LHCN-M2 (cell line): ENCODE results near the gene MINDY4. TPM values are rescaled to one million over a fixed set of nuclear protein-coding genes. Genes with fewer than 3 reads are reported as not detected.

Experiments
- DNase-seq: peaks from one replicate; pipeline ENCODE4 v3.0.0-alpha.2; 2012; ENCODE audit warnings: low read depth
- total RNA-seq: library from RNA; depleted of rRNA; stranded (reverse); fragments of >200 nt; gene quantifications from 2 replicates; pipeline ENCODE4 v1.2.3, GENCODE V29; 2014

The MINDY4 gene
- total RNA-seq, 1 experiment from 2014 or later: 3.7 TPM

DNA sequence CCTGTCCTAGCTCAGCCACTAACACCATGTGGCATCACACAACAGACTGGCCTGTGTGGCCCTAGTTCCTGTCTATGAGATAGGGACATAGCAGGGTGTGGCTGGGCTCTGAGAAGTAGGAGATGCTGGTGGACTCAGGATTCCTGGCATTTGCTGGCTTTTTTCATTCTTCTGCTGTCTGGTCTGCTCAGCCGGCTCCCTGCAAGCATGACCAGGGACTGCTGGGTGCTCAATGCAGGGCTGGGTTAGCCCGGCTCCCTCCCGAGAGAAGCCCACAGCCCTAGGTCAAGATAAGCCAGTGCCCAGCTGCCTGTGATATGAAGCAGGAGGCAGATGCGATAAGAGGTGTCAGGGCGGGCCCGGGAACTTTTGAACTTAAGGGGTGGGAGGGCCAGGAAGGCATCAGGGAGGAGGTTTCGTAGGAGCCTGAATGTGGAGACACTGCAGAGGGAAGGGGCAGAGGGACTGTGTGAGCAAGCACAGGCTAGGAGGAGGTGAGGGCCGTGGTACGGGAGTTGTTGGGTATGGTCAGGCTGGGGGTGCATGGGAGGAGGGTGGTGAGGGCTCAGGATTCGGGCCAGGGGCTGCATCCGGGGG lies 143.9 kb downstream of the MINDY4 start:
- no peak for DNase-seq

DNA sequence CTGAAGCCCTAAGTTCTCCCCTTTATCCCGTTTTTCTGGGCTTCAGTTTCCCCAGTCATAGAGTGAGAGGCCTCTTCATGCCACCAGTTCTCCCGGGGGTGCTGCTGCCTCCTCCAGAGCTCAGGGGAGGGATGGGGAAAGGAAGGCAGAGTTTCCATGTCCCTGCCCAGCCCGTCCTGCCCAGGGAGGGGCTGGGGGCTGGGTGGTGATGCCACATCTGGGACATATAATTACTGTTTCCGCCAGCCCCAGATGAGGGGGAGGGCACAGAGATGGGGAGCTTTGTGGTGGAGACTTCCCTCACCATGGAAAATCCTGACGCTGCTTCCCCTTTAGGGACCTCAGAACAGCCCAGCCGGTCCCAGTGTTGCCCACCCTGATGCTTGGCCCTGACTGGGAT lies 144.5 kb downstream of the MINDY4 start:
- no peak for DNase-seq

DNA sequence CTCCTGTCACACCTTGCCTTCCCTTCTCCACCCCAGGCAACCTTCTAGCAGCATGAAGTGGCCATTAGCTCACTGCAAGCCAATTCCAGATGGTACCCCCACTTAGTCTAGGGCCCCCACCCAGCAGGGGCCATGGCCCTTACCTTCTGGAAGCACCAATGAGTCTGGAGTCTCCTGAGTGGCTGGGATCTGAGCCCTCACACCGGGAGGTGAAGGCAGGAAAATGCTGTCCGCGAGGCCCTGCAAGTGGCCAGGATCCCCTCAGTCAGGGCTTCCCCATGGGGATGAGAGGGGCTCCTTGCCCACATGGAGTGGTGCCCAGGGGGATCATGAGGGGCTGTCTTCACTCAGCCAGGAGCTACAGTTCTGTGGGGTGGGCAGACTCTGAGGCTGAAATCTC lies 145.0 kb downstream of the MINDY4 start:
- no peak for DNase-seq

DNA sequence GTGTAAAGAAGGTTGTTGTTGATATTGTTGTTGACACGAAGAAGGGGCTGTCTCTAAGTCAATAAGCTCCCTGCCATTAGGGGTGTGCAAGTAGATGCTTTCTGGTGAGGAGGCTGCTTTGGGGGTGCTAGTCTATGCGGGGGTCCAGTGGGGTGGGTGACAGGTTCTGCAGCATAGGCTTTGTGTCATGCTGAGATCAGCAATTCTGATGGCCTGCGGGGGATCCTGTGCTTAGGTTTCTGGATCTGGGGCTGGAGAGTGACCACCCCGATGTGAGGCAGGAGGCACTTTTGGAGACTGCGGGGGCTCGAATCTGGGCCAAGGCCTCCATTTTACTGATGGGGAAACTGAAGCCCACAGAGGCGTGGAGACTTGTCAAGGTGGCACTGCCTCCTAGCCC lies 145.6 kb downstream of the MINDY4 start:
- DNase-seq: no peak

DNA sequence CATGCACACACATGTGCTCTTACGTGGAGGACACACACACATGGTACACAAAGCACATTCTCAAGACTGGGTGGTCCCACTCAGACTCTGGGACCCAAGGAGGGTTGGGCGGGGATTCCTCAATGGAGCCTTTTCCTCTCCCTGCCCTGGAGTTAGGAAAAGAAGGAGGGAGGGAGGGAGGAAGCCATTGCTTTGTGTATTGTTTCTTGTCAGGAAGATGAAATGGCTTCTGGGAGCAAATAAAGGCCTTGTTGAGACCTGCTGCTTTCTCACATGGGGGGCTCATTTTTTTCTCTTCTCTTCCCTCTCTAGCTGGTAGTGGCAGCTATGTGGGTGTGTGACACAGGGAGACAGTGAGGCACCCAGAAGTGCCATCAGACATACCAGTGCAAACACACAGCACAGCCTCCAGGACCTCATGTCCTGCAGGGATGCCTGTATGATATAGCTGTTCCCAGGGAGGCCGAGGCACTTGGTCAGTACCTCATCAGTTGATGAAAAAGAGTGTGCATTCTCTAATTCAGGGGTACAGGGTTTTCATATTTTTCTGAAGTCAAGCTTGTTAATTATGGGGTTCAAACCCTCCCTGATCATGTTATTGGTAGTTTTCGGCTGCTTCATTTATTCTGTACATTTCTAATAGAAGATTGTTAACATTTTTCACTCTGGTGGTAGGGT lies 146.1 kb downstream of the MINDY4 start:
- DNase-seq: no peak

DNA sequence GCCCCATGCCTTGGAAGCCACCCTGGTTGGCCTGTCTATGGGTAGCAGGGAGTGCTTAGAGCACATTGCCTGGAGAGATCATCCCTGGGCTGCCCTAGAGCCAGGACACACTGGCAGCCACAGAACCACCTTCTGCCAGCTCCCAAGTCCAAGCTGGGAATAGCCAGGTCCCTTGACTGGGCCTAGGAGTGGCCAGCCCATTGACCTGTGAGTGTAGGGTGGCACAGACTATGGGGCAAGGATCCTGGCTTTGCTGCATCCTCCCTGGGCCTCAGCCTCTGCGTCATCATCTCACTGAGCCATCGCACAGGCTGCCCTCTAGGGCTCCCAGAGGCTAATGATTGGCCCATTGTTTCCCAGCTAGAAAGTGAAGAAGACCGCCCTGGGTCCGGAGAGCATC lies 147.5 kb downstream of the MINDY4 start:
- no peak for DNase-seq

DNA sequence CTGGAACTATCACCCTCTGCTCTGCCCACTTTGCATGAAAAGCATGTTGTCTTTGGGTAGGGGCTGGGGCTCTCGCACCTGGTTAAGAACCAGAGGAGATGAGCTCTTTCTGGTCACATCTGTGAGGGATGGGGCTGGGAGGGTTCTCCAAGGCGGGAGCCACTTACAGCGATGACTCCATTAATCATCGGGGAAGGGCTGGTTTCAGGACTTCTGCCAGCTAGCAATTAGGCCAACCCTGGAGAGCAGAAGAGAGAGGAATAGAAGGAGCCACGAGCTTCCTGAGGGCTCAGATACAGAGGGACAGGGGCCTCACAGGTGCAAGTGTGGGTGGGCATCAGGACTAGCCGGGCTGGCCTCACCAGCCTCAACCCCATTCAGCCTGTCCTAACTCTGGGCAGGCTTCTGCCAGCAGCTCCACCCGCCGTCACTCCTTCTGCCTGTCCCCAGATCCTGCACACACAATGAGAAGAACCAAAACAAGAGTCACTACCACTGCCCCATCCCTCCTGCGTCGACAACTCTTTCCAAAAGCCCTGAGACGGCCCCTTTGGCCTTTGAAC lies 148.9 kb downstream of the MINDY4 start:
- no peak for DNase-seq

DNA sequence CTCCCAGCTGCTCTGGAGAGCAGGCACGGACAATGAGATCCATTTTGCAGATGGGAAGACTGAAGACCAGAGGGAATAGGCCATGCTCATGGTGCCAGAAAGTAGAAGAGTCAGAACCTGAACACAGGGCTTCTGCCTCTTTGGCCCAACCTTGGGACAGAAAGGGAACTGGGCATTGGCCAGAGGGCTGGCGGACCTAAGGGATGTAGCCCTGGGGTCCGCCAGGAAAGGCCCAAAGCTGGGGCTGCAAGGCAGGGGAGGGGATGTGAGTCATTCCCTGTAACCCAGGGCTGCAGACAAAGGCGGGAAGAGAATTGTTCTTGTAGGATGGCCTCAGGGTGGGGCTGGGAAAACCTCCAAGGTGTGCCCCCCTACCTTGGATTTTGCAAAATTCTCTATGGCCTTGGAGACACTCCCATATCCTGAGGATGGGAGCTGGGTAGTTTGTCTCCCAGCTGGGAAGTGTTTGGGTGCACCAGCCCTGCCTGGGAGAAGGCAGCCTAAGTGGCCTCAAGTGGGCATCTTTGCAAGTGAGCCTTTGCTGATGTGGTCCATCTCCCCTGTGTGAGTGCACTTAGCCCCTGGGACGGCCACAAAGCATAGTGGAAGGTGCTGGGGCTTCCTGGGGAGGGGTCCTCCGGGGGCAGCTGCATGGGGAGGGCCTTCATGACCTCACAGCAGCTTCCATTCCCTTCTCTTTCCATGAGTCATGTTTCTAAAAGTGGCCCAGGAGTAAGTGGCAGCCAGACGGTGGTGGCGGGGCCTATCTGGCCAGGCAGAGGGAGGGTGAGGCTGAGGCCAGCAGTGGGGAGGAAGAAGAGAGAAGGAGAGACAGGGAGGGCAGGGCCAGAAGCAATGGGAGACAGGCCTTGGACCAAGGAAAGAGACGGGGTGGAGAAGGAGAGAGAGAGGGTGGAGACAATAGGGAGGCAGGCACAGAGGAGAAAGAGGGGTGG lies 149.6 kb downstream of the MINDY4 start:
- peak; percentile 48 for DNase-seq

DNA sequence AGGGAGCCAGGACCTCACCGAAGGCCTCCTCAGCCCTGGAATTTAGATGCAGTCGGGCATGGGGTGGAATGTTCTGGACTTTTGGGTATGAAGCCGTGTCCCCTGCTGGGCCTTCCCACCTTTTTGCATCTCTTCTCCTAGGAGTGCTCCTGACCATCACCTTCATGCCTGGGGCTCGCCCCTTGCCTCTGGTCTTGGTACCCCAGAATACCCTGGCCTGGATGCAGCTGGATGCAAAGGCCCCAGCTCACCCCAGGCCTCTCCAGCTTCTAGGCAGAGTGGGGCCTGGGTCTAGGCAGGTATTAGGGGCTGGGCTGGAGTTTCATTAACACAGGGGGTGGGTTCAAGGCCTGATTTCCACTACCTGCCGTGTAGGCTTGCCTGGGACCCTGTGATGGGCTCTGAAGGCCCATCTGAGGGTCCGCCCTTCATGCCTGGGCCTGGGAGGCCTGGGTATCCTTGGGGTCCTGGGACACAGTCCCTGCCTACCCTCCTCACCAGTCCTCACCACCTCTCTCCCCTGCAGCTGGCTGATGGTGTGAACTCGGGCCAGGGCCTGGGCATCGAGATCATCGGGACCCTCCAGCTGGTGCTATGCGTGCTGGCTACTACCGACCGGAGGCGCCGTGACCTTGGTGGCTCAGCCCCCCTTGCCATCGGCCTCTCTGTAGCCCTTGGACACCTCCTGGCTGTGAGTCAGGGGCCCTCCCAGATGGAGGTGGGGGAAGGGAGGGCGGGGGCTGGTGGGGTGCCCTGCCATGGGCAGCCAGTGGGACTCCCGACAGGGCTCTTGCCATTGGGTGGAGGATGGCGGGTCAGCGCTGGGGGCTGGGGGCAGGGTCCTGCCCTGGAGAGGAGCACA lies 150.6 kb downstream of the MINDY4 start:
- no peak for DNase-seq

DNA sequence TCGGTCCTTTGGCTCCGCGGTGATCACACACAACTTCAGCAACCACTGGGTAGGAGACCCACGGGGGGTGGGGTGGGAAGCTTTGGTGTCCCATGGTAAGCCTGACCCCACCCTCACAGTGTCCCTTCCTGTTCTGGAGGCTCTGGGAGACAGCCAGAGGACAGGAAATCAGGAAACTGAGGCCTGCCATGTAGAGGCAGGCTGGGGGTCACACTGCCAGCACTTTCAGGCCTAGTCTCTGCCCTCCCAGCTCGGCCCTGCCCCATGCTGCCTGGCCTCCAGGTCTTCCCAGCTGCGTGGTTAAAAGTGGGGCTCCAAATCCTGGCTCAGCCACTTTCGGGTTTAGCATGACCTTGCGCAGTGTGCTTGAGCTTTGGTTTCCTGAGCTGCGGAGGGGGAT lies 151.4 kb downstream of the MINDY4 start:
- DNase-seq: no peak

DNA sequence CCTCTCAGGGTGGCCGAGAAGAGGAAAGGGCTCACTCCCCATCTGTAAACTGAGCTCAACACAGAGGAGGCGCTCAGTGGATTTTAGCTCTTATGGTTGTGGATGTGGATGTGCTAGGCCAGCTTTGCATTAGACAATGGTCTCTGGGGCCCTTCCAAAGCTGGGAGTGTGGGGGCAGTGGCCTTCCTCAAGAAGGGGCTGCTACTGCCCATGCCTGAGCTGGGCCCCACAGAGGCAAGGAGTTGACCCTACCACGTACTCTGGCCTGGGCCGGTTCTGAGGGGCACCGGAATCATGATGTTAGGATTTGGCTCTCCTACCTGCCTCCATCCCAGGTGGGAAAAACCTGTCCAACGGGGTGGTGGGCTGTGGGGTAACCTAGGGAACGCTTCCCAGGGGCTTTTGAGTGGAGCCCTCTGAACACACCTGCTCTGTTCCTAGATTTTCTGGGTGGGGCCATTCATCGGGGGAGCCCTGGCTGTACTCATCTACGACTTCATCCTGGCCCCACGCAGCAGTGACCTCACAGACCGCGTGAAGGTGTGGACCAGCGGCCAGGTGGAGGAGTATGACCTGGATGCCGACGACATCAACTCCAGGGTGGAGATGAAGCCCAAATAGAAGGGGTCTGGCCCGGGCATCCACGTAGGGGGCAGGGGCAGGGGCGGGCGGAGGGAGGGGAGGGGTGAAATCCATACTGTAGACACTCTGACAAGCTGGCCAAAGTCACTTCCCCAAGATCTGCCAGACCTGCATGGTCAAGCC lies 152.0 kb downstream of the MINDY4 start:
- DNase-seq: no peak

DNA sequence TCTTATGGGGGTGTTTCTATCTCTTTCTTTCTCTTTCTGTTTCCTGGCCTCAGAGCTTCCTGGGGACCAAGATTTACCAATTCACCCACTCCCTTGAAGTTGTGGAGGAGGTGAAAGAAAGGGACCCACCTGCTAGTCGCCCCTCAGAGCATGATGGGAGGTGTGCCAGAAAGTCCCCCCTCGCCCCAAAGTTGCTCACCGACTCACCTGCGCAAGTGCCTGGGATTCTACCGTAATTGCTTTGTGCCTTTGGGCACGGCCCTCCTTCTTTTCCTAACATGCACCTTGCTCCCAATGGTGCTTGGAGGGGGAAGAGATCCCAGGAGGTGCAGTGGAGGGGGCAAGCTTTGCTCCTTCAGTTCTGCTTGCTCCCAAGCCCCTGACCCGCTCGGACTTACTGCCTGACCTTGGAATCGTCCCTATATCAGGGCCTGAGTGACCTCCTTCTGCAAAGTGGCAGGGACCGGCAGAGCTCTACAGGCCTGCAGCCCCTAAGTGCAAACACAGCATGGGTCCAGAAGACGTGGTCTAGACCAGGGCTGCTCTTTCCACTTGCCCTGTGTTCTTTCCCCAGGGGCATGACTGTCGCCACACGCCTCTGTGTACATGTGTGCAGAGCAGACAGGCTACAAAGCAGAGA lies 152.7 kb downstream of the MINDY4 start:
- DNase-seq: no peak

DNA sequence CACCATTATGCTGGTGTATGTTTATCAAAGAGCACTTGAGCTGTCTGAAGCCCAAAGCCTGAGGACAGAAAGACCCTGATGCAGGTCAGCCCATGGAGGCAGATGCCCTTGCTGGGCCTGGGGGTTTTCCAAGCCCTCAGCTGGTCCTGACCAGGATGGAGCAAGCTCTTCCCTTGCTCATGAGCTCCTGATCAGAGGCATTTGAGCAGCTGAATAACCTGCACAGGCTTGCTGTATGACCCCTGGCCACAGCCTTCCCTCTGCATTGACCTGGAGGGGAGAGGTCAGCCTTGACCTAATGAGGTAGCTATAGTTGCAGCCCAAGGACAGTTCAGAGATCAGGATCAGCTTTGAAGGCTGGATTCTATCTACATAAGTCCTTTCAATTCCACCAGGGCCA lies 153.4 kb downstream of the MINDY4 start:
- DNase-seq: no peak

DNA sequence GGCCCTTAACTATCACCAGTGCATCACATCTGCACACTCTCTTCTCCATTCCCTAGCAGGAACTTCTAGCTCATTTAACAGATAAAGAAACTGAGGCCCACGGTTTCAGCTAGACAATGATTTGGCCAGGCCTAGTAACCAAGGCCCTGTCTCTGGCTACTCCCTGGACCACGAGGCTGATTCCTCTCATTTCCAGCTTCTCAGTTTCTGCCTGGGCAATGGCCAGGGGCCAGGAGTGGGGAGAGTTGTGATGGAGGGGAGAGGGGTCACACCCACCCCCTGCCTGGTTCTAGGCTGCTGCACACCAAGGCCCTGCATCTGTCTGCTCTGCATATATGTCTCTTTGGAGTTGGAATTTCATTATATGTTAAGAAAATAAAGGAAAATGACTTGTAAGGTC lies 153.9 kb downstream of the MINDY4 start:
- no peak for DNase-seq

DNA sequence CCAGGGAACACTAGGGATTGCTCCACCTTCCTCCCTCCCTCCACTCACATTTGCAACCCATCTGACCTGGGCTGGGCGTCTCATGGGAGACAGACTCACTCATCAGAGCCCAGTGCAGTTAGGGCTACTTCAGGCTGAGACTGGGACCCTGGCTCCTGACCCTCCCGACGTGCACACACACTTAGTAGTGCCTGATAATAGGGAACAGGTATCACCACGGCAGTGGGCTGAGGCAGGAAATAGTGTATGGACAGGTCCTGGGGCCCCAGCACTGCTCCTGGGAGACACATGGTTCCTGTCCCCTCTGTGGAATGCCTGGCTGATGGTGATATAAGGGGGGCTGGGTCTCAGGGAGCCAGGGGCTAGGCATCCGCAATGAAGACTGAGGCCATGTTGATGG lies 154.7 kb downstream of the MINDY4 start:
- no peak for DNase-seq

DNA sequence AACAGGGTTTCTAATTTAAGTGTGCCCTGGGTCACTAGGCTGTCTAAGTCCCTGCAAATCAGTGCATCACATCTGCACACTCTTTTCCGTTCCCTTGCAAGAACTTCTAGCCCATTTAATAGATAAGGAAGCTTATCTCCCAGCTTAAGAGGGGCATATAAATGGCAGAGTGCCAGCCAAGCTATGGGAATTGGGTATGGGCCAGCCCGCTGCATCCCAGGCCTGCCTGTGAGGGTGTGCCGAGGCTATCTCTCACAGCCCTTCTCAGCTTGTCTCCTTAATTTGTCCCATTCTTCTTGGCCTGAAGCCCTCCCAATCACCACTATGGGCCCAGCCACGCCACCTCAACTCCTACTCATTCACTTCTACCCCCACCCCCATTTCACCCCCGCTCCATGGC lies 155.1 kb downstream of the MINDY4 start:
- DNase-seq: no peak

DNA sequence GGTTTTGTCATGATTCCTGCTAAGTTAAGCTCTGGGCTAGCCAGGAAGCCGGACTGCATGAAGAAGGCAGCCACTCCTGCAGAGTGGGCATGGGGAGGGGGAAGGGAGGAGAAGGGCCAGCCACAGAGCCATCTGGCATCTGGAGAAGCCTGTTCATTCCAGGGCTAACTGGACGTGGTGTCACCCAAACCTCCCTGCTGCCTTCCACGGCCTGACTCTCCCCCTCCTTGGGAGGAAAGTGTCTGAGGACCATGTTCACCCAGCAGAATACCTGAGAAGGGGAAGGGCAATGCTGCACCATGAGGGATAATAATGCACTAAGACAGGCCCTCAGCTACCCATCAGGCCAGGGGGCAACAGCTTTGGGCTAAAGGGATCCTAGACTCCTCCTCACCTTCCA lies 155.8 kb downstream of the MINDY4 start:
- no peak for DNase-seq

DNA sequence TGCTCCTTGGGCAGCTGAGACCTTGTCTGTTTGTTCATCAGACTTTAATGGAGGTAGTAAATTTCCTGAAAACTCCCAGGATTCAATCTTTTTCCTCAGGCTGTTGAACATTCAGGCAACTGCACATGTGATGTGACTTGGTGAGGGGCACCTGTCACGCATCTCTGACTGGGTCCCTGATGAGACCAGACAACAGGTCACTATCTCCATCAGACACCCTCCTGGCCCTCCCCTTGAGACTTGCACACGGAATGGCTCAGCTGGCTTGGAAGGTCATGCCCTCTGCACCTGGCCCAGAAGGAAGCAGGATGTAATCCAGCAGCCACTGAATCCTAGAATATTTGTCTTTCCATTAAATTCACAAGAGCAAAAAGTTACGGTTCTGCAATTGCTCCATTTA lies 156.3 kb downstream of the MINDY4 start:
- no peak for DNase-seq

DNA sequence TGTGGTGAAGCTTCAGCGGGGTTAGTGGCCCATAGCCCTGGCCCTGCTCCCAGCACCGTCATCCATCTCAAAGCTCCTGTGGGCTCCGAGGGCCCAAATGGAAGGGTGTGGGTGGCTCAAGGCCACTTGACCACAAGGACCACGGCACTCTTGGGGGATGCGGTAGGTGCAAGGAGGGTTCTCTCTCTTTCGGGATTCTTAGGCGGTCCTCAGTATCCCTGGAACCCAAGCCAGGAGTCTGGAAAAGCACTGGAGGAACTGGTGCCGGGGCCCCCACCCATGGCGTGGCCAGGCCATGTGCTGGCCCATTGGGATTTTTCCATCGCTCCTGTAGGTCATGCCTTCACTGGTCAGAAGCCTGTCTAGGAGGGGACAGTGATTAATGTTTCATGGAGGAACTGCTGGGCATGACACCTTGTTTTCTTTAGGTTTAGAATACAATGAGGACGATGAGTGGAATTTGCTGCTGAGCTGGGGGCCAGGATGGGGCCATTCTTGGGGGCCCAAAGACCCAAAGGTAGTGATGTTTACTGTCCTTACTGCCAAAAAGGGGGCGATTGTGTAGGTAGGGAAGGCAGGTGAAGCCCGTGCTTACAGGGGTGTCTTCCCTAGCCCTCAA lies 157.1 kb downstream of the MINDY4 start:
- DNase-seq: no peak

DNA sequence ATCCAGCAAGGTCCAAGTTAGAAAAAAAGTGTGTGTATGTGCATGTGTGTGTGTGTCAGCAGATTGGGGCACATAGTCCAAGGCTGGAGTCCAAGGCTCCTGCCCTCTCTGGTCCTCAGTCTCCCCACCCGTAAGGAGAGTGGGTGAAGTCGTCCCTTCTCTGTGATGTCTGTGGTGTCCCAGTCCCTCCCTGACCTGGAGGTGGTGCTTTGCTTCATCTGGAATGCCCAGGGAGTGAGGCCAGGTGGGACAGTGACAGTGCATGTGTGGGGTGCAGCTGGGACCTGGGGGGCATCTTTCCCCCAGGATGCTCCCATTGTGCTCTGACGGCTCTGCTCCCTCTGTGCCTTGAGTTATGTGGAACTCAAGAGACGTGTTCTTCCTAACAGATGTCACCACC lies 158.5 kb downstream of the MINDY4 start:
- no peak for DNase-seq
